WTC11 (cell line): ENCODE data around the gene SEMA5B. TPM values are rescaled to one million over a fixed set of nuclear protein-coding genes. Genes with fewer than 3 reads are reported as not detected.

Source experiments
- ATAC-seq: fragments of 200-7000 bp; cut with Tn5 transposase; 2 replicates; pipeline ENCODE4 v1.10.0; 2021; ENCODE audit warnings: mild to moderate bottlenecking, moderate library complexity
- CTCF ChIA-PET: fragments of 300-600 bp; sonication (Branson Sonifier 250); formaldehyde crosslinking; loops from one replicate; lab custom pipeline; 2021; ENCODE audit warnings: antibody characterized with exemption; lab: Charles Lee
- POLR2A ChIA-PET: fragments of 350-600 bp; sonication (Branson Sonifier 250); formaldehyde crosslinking; loops from one replicate; lab custom pipeline; 2021; ENCODE audit warnings: antibody characterized with exemption; lab: Charles Lee
- DNase-seq: peaks from one replicate; pipeline ENCODE4 v3.0.0; 2021; ENCODE audit warnings: low spot score
- H3K27ac Mint-ChIP-seq: 2 replicates; pipeline ENCODE4 v1.8.0; 2021; ENCODE audit warnings: mixed read lengths
- H3K27me3 Mint-ChIP-seq: 2 replicates; pipeline ENCODE4 v1.8.0; 2021; ENCODE audit warnings: low read depth, mild to moderate bottlenecking, moderate library complexity, mixed read lengths
- H3K36me3 Mint-ChIP-seq: 2 replicates; pipeline ENCODE4 v1.8.0; 2021; ENCODE audit warnings: mixed read lengths
- H3K4me1 Mint-ChIP-seq: 2 replicates; pipeline ENCODE4 v1.8.0; 2022; ENCODE audit warnings: mixed read lengths
- H3K4me3 Mint-ChIP-seq: 2 replicates; pipeline ENCODE4 v1.8.0; 2021; ENCODE audit warnings: mild to moderate bottlenecking, moderate library complexity, mixed read lengths
- H3K9me3 Mint-ChIP-seq: 2 replicates; pipeline ENCODE4 v1.8.0; 2021; ENCODE audit warnings: mixed read lengths
- ATF6 ChIP-seq: sonication (generic); formaldehyde crosslinking; IDR thresholded peaks from 2 replicates; pipeline ENCODE4 v1.8.1; 2023; ENCODE audit warnings: mild to moderate bottlenecking, missing genetic modification reagents
- CBFB ChIP-seq: sonication (generic); formaldehyde crosslinking; IDR thresholded peaks from 2 replicates; pipeline ENCODE4 v1.8.1; 2022; ENCODE audit warnings: mild to moderate bottlenecking, low read depth, missing genetic modification reagents
- CREB1 ChIP-seq: sonication (generic); formaldehyde crosslinking; IDR thresholded peaks from 2 replicates; pipeline ENCODE4 v1.8.0; 2023; ENCODE audit warnings: mild to moderate bottlenecking, missing genetic modification reagents
- ESRRA ChIP-seq: sonication (generic); formaldehyde crosslinking; IDR thresholded peaks from 2 replicates; pipeline ENCODE4 v1.8.1; 2022; ENCODE audit warnings: mild to moderate bottlenecking, missing genetic modification reagents, borderline replicate concordance
- ETV6 ChIP-seq: sonication (generic); formaldehyde crosslinking; IDR thresholded peaks from 2 replicates; pipeline ENCODE4 v1.8.1; 2022; ENCODE audit warnings: mild to moderate bottlenecking, missing genetic modification reagents
- FOXK1 ChIP-seq: sonication (generic); formaldehyde crosslinking; IDR thresholded peaks from 2 replicates; pipeline ENCODE4 v1.8.0; 2022; ENCODE audit warnings: mild to moderate bottlenecking, moderate library complexity, missing genetic modification reagents
- JAZF1 ChIP-seq: fragments of 250-450 bp; sonication (Bioruptor Pico); IDR thresholded peaks from 2 replicates; pipeline ENCODE4 v1.9.0; 2021; ENCODE audit warnings: moderate library complexity, mild to moderate bottlenecking, inconsistent platforms
- KAT7 ChIP-seq: sonication (generic); formaldehyde crosslinking; IDR thresholded peaks from 2 replicates; pipeline ENCODE4 v1.8.1; 2023; ENCODE audit warnings: missing genetic modification reagents, mild to moderate bottlenecking, borderline replicate concordance
- SP1 ChIP-seq: sonication (generic); formaldehyde crosslinking; conservative IDR thresholded peaks from 2 replicates; pipeline ENCODE4 v1.8.1; 2022; ENCODE audit warnings: missing genetic modification reagents
- TCF7 ChIP-seq: sonication (generic); formaldehyde crosslinking; IDR thresholded peaks from 2 replicates; pipeline ENCODE4 v1.8.0; 2022; ENCODE audit warnings: mild to moderate bottlenecking, low read depth, missing genetic modification reagents, moderate library complexity
- ZMAT4 ChIP-seq: fragments of 250-450 bp; sonication (Bioruptor Pico); IDR thresholded peaks from 2 replicates; pipeline ENCODE4 v1.9.0; 2021; ENCODE audit warnings: mild to moderate bottlenecking
- ZNF219 ChIP-seq: sonication (generic); formaldehyde crosslinking; IDR thresholded peaks from 2 replicates; pipeline ENCODE4 v1.8.0; 2023; ENCODE audit warnings: missing genetic modification reagents, mild to moderate bottlenecking, borderline replicate concordance
- total RNA-seq: library from RNA; stranded (reverse); gene quantifications from 3 replicates; pipeline ENCODE4 v1.2.3, GENCODE V29; 2021
- TF ChIP-seq, protein P1 (sequence below): fragments of 250-450 bp; sonication (Bioruptor Pico); IDR thresholded peaks from 2 replicates; pipeline ENCODE4 v1.8.0; 2021; ENCODE audit warnings: mild to moderate bottlenecking
- TF ChIP-seq, protein P2 (sequence below): sonication (generic); formaldehyde crosslinking; IDR thresholded peaks from 2 replicates; pipeline ENCODE4 v1.8.0; 2023; ENCODE audit warnings: missing genetic modification reagents
- TF ChIP-seq, protein P3 (sequence below): sonication (generic); formaldehyde crosslinking; IDR thresholded peaks from 2 replicates; pipeline ENCODE4 v1.8.0; 2022; ENCODE audit warnings: missing genetic modification reagents
- TF ChIP-seq, protein P4 (sequence below): sonication (generic); formaldehyde crosslinking; IDR thresholded peaks from 2 replicates; pipeline ENCODE4 v1.8.1; 2023; ENCODE audit warnings: mild to moderate bottlenecking, moderate library complexity, missing genetic modification reagents
- TF ChIP-seq, protein P5 (sequence below): sonication (generic); formaldehyde crosslinking; IDR thresholded peaks from 2 replicates; pipeline ENCODE4 v1.8.1; 2022; ENCODE audit warnings: low read depth, mild to moderate bottlenecking, moderate library complexity, missing genetic modification reagents, borderline replicate concordance
- TF ChIP-seq, protein P6 (sequence below): fragments of 200-600 bp; IDR thresholded peaks from 2 replicates; pipeline ENCODE4 v1.8.0; 2022; ENCODE audit warnings: antibody characterized with exemption

The SEMA5B gene
- total RNA-seq, 1 experiment from 2014 or later: 20.7 TPM

GRCh38 chr3:123026565-123027291 is 835 bp downstream of the SEMA5B start:
- Mint-ChIP-seq H3K4me3 (peak overlapping the region; percentile 89), H3K9me3 (no peaks in the 10 kb centered on the region; the same call in 1 of the 2 replicates), H3K27ac (no peak overlapping the region), H3K36me3 (peaks cover 3% of the 10 kb centered on the region; the same call in 1 of the 2 replicates), H3K27me3 (peaks cover 49% of the 10 kb centered on the region), H3K4me1 (peaks cover 48% of the 10 kb centered on the region)
- ATAC-seq (peak; percentile 11), DNase-seq (peak; percentile 78)
- CTCF ChIA-PET: interaction anchor here (0.6 to 4.6 kb wide), 36 partner anchors 8 to 778 kb away, joined by 3 to 72 read pairs (median 5); partner anchors contain the start of gene PDIA5
- POLR2A ChIA-PET: interaction anchor here (0.6 to 1.1 kb wide), 4 partner anchors 13 to 281 kb away, joined by 4 to 7 read pairs (median 4); no protein-coding TSS in a partner anchor
- TF ChIP-seq, protein P1, sequence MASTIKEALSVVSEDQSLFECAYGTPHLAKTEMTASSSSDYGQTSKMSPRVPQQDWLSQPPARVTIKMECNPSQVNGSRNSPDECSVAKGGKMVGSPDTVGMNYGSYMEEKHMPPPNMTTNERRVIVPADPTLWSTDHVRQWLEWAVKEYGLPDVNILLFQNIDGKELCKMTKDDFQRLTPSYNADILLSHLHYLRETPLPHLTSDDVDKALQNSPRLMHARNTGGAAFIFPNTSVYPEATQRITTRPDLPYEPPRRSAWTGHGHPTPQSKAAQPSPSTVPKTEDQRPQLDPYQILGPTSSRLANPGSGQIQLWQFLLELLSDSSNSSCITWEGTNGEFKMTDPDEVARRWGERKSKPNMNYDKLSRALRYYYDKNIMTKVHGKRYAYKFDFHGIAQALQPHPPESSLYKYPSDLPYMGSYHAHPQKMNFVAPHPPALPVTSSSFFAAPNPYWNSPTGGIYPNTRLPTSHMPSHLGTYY (CRISPR knock-in tag): no peak
- no peak for TF ChIP-seq CBFB (CRISPR knock-in tag)
- no peak for TF ChIP-seq ATF6
- no peak for TF ChIP-seq ZMAT4 (CRISPR knock-in tag)
- TF ChIP-seq, protein P2, sequence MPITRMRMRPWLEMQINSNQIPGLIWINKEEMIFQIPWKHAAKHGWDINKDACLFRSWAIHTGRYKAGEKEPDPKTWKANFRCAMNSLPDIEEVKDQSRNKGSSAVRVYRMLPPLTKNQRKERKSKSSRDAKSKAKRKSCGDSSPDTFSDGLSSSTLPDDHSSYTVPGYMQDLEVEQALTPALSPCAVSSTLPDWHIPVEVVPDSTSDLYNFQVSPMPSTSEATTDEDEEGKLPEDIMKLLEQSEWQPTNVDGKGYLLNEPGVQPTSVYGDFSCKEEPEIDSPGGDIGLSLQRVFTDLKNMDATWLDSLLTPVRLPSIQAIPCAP (CRISPR knock-in tag): no peak
- TF ChIP-seq, protein P3, sequence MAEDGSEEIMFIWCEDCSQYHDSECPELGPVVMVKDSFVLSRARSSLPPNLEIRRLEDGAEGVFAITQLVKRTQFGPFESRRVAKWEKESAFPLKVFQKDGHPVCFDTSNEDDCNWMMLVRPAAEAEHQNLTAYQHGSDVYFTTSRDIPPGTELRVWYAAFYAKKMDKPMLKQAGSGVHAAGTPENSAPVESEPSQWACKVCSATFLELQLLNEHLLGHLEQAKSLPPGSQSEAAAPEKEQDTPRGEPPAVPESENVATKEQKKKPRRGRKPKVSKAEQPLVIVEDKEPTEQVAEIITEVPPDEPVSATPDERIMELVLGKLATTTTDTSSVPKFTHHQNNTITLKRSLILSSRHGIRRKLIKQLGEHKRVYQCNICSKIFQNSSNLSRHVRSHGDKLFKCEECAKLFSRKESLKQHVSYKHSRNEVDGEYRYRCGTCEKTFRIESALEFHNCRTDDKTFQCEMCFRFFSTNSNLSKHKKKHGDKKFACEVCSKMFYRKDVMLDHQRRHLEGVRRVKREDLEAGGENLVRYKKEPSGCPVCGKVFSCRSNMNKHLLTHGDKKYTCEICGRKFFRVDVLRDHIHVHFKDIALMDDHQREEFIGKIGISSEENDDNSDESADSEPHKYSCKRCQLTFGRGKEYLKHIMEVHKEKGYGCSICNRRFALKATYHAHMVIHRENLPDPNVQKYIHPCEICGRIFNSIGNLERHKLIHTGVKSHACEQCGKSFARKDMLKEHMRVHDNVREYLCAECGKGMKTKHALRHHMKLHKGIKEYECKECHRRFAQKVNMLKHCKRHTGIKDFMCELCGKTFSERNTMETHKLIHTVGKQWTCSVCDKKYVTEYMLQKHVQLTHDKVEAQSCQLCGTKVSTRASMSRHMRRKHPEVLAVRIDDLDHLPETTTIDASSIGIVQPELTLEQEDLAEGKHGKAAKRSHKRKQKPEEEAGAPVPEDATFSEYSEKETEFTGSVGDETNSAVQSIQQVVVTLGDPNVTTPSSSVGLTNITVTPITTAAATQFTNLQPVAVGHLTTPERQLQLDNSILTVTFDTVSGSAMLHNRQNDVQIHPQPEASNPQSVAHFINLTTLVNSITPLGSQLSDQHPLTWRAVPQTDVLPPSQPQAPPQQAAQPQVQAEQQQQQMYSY (CRISPR knock-in tag): no peak
- TF ChIP-seq, protein P4, sequence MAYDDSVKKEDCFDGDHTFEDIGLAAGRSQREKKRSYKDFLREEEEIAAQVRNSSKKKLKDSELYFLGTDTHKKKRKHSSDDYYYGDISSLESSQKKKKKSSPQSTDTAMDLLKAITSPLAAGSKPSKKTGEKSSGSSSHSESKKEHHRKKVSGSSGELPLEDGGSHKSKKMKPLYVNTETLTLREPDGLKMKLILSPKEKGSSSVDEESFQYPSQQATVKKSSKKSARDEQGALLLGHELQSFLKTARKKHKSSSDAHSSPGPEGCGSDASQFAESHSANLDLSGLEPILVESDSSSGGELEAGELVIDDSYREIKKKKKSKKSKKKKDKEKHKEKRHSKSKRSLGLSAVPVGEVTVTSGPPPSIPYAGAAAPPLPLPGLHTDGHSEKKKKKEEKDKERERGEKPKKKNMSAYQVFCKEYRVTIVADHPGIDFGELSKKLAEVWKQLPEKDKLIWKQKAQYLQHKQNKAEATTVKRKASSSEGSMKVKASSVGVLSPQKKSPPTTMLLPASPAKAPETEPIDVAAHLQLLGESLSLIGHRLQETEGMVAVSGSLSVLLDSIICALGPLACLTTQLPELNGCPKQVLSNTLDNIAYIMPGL (CRISPR knock-in tag): 0 out of 2 replicates have a peak, but pooled peaks have one; percentile 11
- TF ChIP-seq FOXK1 (CRISPR knock-in tag): peak; percentile 52; the same call in 1 of the 2 replicates
- TF ChIP-seq SP1: 0 out of 2 replicates have a peak, but pooled peaks have one; percentile 29
- TF ChIP-seq, protein P5, sequence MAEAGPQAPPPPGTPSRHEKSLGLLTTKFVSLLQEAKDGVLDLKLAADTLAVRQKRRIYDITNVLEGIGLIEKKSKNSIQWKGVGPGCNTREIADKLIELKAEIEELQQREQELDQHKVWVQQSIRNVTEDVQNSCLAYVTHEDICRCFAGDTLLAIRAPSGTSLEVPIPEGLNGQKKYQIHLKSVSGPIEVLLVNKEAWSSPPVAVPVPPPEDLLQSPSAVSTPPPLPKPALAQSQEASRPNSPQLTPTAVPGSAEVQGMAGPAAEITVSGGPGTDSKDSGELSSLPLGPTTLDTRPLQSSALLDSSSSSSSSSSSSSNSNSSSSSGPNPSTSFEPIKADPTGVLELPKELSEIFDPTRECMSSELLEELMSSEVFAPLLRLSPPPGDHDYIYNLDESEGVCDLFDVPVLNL: 0 out of 2 replicates have a peak, but pooled peaks have one; percentile 9
- 0 out of 2 replicates have a peak, but pooled peaks have one; percentile 28 for TF ChIP-seq ETV6 (CRISPR knock-in tag)
- TF ChIP-seq JAZF1 (CRISPR knock-in tag): no peak
- TF ChIP-seq, protein P6, sequence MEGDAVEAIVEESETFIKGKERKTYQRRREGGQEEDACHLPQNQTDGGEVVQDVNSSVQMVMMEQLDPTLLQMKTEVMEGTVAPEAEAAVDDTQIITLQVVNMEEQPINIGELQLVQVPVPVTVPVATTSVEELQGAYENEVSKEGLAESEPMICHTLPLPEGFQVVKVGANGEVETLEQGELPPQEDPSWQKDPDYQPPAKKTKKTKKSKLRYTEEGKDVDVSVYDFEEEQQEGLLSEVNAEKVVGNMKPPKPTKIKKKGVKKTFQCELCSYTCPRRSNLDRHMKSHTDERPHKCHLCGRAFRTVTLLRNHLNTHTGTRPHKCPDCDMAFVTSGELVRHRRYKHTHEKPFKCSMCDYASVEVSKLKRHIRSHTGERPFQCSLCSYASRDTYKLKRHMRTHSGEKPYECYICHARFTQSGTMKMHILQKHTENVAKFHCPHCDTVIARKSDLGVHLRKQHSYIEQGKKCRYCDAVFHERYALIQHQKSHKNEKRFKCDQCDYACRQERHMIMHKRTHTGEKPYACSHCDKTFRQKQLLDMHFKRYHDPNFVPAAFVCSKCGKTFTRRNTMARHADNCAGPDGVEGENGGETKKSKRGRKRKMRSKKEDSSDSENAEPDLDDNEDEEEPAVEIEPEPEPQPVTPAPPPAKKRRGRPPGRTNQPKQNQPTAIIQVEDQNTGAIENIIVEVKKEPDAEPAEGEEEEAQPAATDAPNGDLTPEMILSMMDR: no peak
- TF ChIP-seq KAT7 (CRISPR knock-in tag): peak; percentile 89; the same call in 1 of the 2 replicates
- no peak for TF ChIP-seq CREB1 (CRISPR knock-in tag)
- TF ChIP-seq ESRRA (CRISPR knock-in tag): no peak
- no peak for TF ChIP-seq TCF7 (CRISPR knock-in tag)
- TF ChIP-seq ZNF219 (CRISPR knock-in tag): peak; percentile 29; the same call in 1 of the 2 replicates
